ENCODE measurements around the gene PEAK3. TPM values are rescaled to one million over a fixed set of nuclear protein-coding genes. Genes with fewer than 3 reads are reported as not detected.
A peak's percentile ranks its signal among the peaks of the same experiment; 100 is the strongest.

PEAK3 gene
- total and polyA plus RNA-seq, 9 of the 15 experiments (the other 6 are each of a cell fraction or from before 2014, with no cell fraction given): 0.07 to 0.40 TPM; not detected in 7

DNA sequence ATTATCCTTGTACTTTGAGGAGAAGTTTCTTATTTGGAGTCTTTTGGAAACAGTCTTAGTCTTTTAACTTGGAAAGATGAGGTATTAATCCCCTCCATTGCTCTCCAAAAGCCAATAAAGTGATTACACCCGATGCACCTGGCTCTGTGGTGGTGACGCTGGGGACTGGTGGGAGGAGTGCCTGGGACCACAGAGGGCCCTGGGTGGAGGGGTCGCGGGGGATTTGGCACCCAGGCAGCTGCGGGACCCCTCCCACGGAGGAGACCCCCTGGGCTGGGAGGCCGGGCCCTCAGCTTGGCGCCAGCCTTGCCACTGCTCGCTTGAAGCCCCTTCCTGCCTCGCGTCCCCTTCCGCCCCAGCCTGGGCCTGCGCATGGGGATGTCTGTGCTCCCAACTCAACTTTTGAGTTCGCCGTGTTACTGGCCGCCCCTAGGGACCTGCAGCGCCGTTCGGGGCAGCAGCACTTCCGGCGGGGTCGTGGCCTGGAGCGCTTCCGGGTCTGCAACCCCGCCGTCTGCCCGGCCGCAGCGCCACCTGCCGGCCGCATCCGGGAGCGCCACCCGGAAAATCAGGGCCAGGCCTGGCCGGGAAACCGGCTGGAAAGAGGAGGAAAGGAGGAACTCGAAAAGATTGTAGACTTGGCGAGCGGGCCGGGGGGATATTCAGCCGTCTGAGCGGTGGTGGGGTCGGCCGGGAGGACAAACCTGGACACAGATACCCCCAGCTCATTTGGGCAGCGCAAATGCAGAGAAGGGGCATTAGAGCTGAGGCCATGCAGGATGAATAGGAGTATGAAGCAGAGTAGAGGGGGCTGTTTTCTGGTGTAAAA lies 8.4 kb downstream of the PEAK3 start (continued):
- TF ChIP-seq, protein P1, sequence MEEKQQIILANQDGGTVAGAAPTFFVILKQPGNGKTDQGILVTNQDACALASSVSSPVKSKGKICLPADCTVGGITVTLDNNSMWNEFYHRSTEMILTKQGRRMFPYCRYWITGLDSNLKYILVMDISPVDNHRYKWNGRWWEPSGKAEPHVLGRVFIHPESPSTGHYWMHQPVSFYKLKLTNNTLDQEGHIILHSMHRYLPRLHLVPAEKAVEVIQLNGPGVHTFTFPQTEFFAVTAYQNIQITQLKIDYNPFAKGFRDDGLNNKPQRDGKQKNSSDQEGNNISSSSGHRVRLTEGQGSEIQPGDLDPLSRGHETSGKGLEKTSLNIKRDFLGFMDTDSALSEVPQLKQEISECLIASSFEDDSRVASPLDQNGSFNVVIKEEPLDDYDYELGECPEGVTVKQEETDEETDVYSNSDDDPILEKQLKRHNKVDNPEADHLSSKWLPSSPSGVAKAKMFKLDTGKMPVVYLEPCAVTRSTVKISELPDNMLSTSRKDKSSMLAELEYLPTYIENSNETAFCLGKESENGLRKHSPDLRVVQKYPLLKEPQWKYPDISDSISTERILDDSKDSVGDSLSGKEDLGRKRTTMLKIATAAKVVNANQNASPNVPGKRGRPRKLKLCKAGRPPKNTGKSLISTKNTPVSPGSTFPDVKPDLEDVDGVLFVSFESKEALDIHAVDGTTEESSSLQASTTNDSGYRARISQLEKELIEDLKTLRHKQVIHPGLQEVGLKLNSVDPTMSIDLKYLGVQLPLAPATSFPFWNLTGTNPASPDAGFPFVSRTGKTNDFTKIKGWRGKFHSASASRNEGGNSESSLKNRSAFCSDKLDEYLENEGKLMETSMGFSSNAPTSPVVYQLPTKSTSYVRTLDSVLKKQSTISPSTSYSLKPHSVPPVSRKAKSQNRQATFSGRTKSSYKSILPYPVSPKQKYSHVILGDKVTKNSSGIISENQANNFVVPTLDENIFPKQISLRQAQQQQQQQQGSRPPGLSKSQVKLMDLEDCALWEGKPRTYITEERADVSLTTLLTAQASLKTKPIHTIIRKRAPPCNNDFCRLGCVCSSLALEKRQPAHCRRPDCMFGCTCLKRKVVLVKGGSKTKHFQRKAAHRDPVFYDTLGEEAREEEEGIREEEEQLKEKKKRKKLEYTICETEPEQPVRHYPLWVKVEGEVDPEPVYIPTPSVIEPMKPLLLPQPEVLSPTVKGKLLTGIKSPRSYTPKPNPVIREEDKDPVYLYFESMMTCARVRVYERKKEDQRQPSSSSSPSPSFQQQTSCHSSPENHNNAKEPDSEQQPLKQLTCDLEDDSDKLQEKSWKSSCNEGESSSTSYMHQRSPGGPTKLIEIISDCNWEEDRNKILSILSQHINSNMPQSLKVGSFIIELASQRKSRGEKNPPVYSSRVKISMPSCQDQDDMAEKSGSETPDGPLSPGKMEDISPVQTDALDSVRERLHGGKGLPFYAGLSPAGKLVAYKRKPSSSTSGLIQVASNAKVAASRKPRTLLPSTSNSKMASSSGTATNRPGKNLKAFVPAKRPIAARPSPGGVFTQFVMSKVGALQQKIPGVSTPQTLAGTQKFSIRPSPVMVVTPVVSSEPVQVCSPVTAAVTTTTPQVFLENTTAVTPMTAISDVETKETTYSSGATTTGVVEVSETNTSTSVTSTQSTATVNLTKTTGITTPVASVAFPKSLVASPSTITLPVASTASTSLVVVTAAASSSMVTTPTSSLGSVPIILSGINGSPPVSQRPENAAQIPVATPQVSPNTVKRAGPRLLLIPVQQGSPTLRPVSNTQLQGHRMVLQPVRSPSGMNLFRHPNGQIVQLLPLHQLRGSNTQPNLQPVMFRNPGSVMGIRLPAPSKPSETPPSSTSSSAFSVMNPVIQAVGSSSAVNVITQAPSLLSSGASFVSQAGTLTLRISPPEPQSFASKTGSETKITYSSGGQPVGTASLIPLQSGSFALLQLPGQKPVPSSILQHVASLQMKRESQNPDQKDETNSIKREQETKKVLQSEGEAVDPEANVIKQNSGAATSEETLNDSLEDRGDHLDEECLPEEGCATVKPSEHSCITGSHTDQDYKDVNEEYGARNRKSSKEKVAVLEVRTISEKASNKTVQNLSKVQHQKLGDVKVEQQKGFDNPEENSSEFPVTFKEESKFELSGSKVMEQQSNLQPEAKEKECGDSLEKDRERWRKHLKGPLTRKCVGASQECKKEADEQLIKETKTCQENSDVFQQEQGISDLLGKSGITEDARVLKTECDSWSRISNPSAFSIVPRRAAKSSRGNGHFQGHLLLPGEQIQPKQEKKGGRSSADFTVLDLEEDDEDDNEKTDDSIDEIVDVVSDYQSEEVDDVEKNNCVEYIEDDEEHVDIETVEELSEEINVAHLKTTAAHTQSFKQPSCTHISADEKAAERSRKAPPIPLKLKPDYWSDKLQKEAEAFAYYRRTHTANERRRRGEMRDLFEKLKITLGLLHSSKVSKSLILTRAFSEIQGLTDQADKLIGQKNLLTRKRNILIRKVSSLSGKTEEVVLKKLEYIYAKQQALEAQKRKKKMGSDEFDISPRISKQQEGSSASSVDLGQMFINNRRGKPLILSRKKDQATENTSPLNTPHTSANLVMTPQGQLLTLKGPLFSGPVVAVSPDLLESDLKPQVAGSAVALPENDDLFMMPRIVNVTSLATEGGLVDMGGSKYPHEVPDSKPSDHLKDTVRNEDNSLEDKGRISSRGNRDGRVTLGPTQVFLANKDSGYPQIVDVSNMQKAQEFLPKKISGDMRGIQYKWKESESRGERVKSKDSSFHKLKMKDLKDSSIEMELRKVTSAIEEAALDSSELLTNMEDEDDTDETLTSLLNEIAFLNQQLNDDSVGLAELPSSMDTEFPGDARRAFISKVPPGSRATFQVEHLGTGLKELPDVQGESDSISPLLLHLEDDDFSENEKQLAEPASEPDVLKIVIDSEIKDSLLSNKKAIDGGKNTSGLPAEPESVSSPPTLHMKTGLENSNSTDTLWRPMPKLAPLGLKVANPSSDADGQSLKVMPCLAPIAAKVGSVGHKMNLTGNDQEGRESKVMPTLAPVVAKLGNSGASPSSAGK (IDR thresholded peaks at IDR 0.05): no peak
- TF ChIP-seq TEAD2 (tag; IDR thresholded peaks at IDR 0.05): no peak
- TF ChIP-seq, protein P2, sequence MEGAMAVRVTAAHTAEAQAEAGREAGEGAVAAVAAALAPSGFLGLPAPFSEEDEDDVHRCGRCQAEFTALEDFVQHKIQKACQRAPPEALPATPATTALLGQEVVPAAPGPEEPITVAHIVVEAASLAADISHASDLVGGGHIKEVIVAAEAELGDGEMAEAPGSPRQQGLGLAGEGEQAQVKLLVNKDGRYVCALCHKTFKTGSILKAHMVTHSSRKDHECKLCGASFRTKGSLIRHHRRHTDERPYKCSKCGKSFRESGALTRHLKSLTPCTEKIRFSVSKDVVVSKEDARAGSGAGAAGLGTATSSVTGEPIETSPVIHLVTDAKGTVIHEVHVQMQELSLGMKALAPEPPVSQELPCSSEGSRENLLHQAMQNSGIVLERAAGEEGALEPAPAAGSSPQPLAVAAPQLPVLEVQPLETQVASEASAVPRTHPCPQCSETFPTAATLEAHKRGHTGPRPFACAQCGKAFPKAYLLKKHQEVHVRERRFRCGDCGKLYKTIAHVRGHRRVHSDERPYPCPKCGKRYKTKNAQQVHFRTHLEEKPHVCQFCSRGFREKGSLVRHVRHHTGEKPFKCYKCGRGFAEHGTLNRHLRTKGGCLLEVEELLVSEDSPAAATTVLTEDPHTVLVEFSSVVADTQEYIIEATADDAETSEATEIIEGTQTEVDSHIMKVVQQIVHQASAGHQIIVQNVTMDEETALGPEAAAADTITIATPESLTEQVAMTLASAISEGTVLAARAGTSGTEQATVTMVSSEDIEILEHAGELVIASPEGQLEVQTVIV (CRISPR knock-in tag; IDR thresholded peaks at IDR 0.05; ENCODE audit: borderline replicate concordance): no peak
- TF ChIP-seq POLR2G (IDR thresholded peaks at IDR 0.05; ENCODE audit: low read depth, low read length): peak; percentile 83
- TF ChIP-seq PHB2 (IDR thresholded peaks at IDR 0.05; ENCODE audit: low read depth): no peak
